HepG2 (cell line): ENCODE results near the gene MYOZ3. TPM values are rescaled to one million over a fixed set of nuclear protein-coding genes. Genes with fewer than 3 reads are reported as not detected.
A peak's percentile ranks its signal among the peaks of the same experiment; 100 is the strongest.

Experiments
- ARHGAP35 ChIP-seq: sonication (generic); formaldehyde crosslinking; IDR thresholded peaks from 2 replicates; pipeline ENCODE4 v1.9.0; 2022; ENCODE audit warnings: mild to moderate bottlenecking, inconsistent platforms, moderate library complexity, missing genetic modification reagents, borderline replicate concordance
- ATF3 ChIP-seq: sonication (generic); formaldehyde crosslinking; IDR thresholded peaks from 2 replicates; pipeline ENCODE4 v1.4.0; 2020; ENCODE audit warnings: missing genetic modification reagents
- CCAR2 ChIP-seq: fragments of 200-400 bp; formaldehyde crosslinking; optimal IDR thresholded peaks from 2 replicates; pipeline ENCODE3; 2018; ENCODE audit warnings: low read depth, mild to moderate bottlenecking, low read length, moderate library complexity
- HDAC1 ChIP-seq: sonication (generic); formaldehyde crosslinking; IDR thresholded peaks from 2 replicates; pipeline ENCODE4 v1.5.1; 2020; ENCODE audit warnings: mild to moderate bottlenecking, missing genetic modification reagents
- HMGXB3 ChIP-seq: sonication (generic); formaldehyde crosslinking; IDR thresholded peaks from 2 replicates; pipeline ENCODE4 v1.4.0; 2020; ENCODE audit warnings: missing genetic modification reagents, borderline replicate concordance
- HMGXB4 ChIP-seq, 2 experiments: sonication (generic) in 1 of 2; formaldehyde crosslinking in 1 of 2; IDR thresholded peaks; 2 replicates each; pipeline versions ENCODE4 v1.4.0 to v1.6.1; 2018 to 2020; ENCODE audit warnings: missing genetic modification reagents in 2 of 2, borderline replicate concordance in 1 of 2, low read depth in 1 of 2, mild to moderate bottlenecking in 1 of 2, missing biosample characterization in 1 of 2
- JARID2 ChIP-seq: sonication (generic); formaldehyde crosslinking; IDR thresholded peaks from 2 replicates; pipeline ENCODE4 v1.8.1; 2023; ENCODE audit warnings: missing genetic modification reagents, inconsistent platforms; ENCODE audit not compliant: insufficient replicate concordance
- MAX ChIP-seq: IDR thresholded peaks from 2 replicates; pipeline ENCODE4 v1.6.1; 2012; ENCODE audit warnings: inconsistent platforms
- MLX ChIP-seq: IDR thresholded peaks from 2 replicates; pipeline ENCODE4 v1.6.1; 2016
- MXI1 ChIP-seq: IDR thresholded peaks from 3 replicates; pipeline ENCODE4 v1.6.1; 2012; ENCODE audit warnings: low read depth, low read length, inconsistent platforms, borderline replicate concordance
- NFIB ChIP-seq: sonication (generic); formaldehyde crosslinking; IDR thresholded peaks from 2 replicates; pipeline ENCODE4 v1.9.0; 2021; ENCODE audit warnings: missing genetic modification reagents, mild to moderate bottlenecking, borderline replicate concordance
- PHF5A ChIP-seq: IDR thresholded peaks from one replicate; pipeline ENCODE4 v1.6.1; 2018; ENCODE audit warnings: low read depth, missing genetic modification reagents; ENCODE audit not compliant: unreplicated experiment
- RFX5 ChIP-seq: IDR thresholded peaks from 2 replicates; pipeline ENCODE4 v1.6.1; 2011; ENCODE audit warnings: low read depth, low read length, improper control_type of control experiment
- SNAPC2 ChIP-seq: sonication (generic); formaldehyde crosslinking; IDR thresholded peaks from 2 replicates; pipeline ENCODE4 v1.8.1; 2022; ENCODE audit warnings: mild to moderate bottlenecking, missing genetic modification reagents
- TCF12 ChIP-seq, 2 experiments: fragments of 450-650 bp in 1 of 2; sonication (generic) in 1 of 2; formaldehyde crosslinking in 1 of 2; IDR thresholded peaks; 2 replicates each; pipeline versions ENCODE4 v1.6.1 to v1.8.0; 2017 to 2022; ENCODE audit warnings: antibody characterized with exemption in 1 of 2, mild to moderate bottlenecking in 1 of 2, missing genetic modification reagents in 1 of 2, moderate library complexity in 1 of 2
- TRIM24 ChIP-seq: sonication (generic); formaldehyde crosslinking; IDR thresholded peaks from 2 replicates; pipeline ENCODE4 v1.8.0; 2022; ENCODE audit warnings: mild to moderate bottlenecking, missing genetic modification reagents
- XBP1 ChIP-seq: sonication (generic); formaldehyde crosslinking; IDR thresholded peaks from 2 replicates; pipeline ENCODE4 v1.5.0; 2020; ENCODE audit warnings: missing genetic modification reagents
- YEATS2 ChIP-seq: sonication (generic); formaldehyde crosslinking; IDR thresholded peaks from 2 replicates; pipeline ENCODE4 v1.4.0; 2020; ENCODE audit warnings: missing genetic modification reagents, borderline replicate concordance
- ZNF333 ChIP-seq: sonication (generic); formaldehyde crosslinking; IDR thresholded peaks from 2 replicates; pipeline ENCODE4 v1.4.0; 2020; ENCODE audit warnings: mild to moderate bottlenecking, missing genetic modification reagents, borderline replicate concordance
- ZNF709 ChIP-seq: sonication (generic); formaldehyde crosslinking; IDR thresholded peaks from 2 replicates; pipeline ENCODE4 v1.5.0; 2020; ENCODE audit warnings: mild to moderate bottlenecking, missing genetic modification reagents
- ZNF788 ChIP-seq: sonication (generic); formaldehyde crosslinking; IDR thresholded peaks from 2 replicates; pipeline ENCODE4 v1.5.0; 2020; ENCODE audit warnings: mild to moderate bottlenecking, missing genetic modification reagents, borderline replicate concordance
- polyA plus RNA-seq, 8 experiments: library from polyadenylated mRNA; depleted of rRNA in 3 of 8; stranded (reverse) in 7 of 8; unstranded in 1 of 8; fragments of >200 nt; fragmentation: Illumina TruSeq in 4 of 8; extraction: Trizol in 4 of 8; gene quantifications; 2 replicates each; pipeline versions ENCODE4 v1.2.1 to v1.2.3, GENCODE V29; 2011 to 2016; ENCODE audit warnings: low read depth in 4 of 8, missing spikeins in 1 of 8, mixed read lengths in 1 of 8; ENCODE audit not compliant: insufficient read depth in 1 of 8
- total RNA-seq, 5 experiments: library from RNA; depleted of rRNA; stranded (reverse); fragments of >200 nt; fragmentation: Illumina TruSeq; extraction: Trizol; gene quantifications; 2 replicates each; pipeline ENCODE4 v1.2.3, GENCODE V29; 2016; ENCODE audit warnings: low read depth in 1 of 5

MYOZ3 gene
- total and polyA plus RNA-seq, 2 of the 13 experiments (the other 11 are each of a cell fraction or from before 2014, with no cell fraction given), result 0.05 TPM; not detected in 1

GRCh38 chr5:150656191-150657132 lies 4.6 kb upstream of the MYOZ3 start (continued):
- peak; percentile 66; the same call in 1 of the 2 replicates for TF ChIP-seq MAX
- no peak for TF ChIP-seq ZNF709 (CRISPR knock-in tag)
- peak; percentile 31; the same call in 1 of the 2 replicates for TF ChIP-seq ZNF333 (CRISPR knock-in tag)
- TF ChIP-seq HDAC1 (CRISPR knock-in tag), result peak; percentile 40
- no peak for TF ChIP-seq CCAR2
- 0 out of 2 replicates have a peak, but pooled peaks have one; percentile 31 for TF ChIP-seq TRIM24 (CRISPR knock-in tag)
- TF ChIP-seq XBP1 (CRISPR knock-in tag), result no peak
- TF ChIP-seq PHF5A (CRISPR knock-in tag), result no peak
- no peak for TF ChIP-seq MXI1
- TF ChIP-seq TCF12 (IDR thresholded peaks at IDR 0.05), result no peak
- no peak for TF ChIP-seq TCF12 (CRISPR knock-in tag; IDR thresholded peaks at IDR 0.05)
- no peak for TF ChIP-seq ARHGAP35 (CRISPR knock-in tag)
- TF ChIP-seq ZNF788 (CRISPR knock-in tag), result peak; percentile 38; the same call in 1 of the 2 replicates
- no peak for TF ChIP-seq SNAPC2 (CRISPR knock-in tag)
- TF ChIP-seq YEATS2 (CRISPR knock-in tag), result 0 out of 2 replicates have a peak, but pooled peaks have one; percentile 28
- no peak for TF ChIP-seq ATF3
- no peak for TF ChIP-seq JARID2 (CRISPR knock-in tag)
- no peak for TF ChIP-seq HMGXB4 (CRISPR knock-in tag; IDR thresholded peaks at IDR 0.05; ENCODE audit: borderline replicate concordance in 1 of 2, low read depth in 1 of 2)
- TF ChIP-seq RFX5, result no peak
- TF ChIP-seq NFIB (CRISPR knock-in tag), result no peak
- TF ChIP-seq MLX, result no peak
- TF ChIP-seq HMGXB3 (CRISPR knock-in tag), result no peak
